DND-41 (cell line): ENCODE measurements around the gene ARHGDIA.

ENCODE experiments used
- ATAC-seq: fragments of 200-7000 bp; cut with Tn5 transposase; 3 replicates; pipeline ENCODE4 v1.9.1; 2021; ENCODE audit warnings: low read depth; ENCODE audit not compliant: insufficient read depth
- DNase-seq: peaks from one replicate; pipeline ENCODE4 v3.0.0-alpha.2; 2020
- H2AFZ ChIP-seq: 2 replicates; pipeline ENCODE4 v1.6.0; 2012; ENCODE audit warnings: low read depth, low read length
- H3K27ac ChIP-seq: 2 replicates; pipeline ENCODE4 v1.5.1; 2012; ENCODE audit warnings: low read length, inconsistent platforms
- H3K27me3 ChIP-seq: fragments of 200-600 bp; sonication (generic); 2 replicates; pipeline ENCODE4 v1.6.0; 2012; ENCODE audit warnings: low read length, mild to moderate bottlenecking, inconsistent platforms; ENCODE audit not compliant: insufficient read depth, poor library complexity
- H3K36me3 ChIP-seq: 2 replicates; pipeline ENCODE4 v1.5.1; 2012; ENCODE audit warnings: low read length, inconsistent platforms; ENCODE audit not compliant: insufficient read depth
- H3K4me1 ChIP-seq: 2 replicates; pipeline ENCODE4 v1.5.1; 2012; ENCODE audit warnings: mild to moderate bottlenecking, low read length; ENCODE audit not compliant: insufficient read depth
- H3K4me2 ChIP-seq: 2 replicates; pipeline ENCODE4 v1.6.0; 2012; ENCODE audit warnings: mild to moderate bottlenecking, moderate library complexity, low read length, inconsistent platforms; ENCODE audit not compliant: insufficient read depth
- H3K4me3 ChIP-seq, 2 experiments: fragments of 200-600 bp in 1 of 2; shearing (Covaris generic) in 1 of 2; 2 replicates each; pipeline ENCODE4 v1.5.1; 2012 to 2016; ENCODE audit warnings: inconsistent platforms in 2 of 2, low read length in 2 of 2, mild to moderate bottlenecking in 2 of 2, low read depth in 1 of 2, moderate library complexity in 1 of 2
- H3K79me2 ChIP-seq: 2 replicates; pipeline ENCODE4 v1.6.0; 2012; ENCODE audit warnings: low read length, inconsistent platforms; ENCODE audit not compliant: insufficient read depth
- H3K9ac ChIP-seq: 2 replicates; pipeline ENCODE4 v1.6.0; 2012; ENCODE audit warnings: low read depth, mild to moderate bottlenecking, inconsistent platforms, low read length, moderate library complexity
- H3K9me3 ChIP-seq: 2 replicates; pipeline ENCODE4 v1.5.1; 2012; ENCODE audit warnings: low read length, moderate library complexity, mild to moderate bottlenecking, inconsistent platforms; ENCODE audit not compliant: insufficient read depth, severe bottlenecking
- H4K20me1 ChIP-seq: 2 replicates; pipeline ENCODE4 v1.6.0; 2012; ENCODE audit warnings: low read length; ENCODE audit not compliant: insufficient read depth
- EZH2 ChIP-seq: IDR thresholded peaks from 3 replicates; pipeline ENCODE4 v1.6.1; 2012; ENCODE audit warnings: borderline replicate concordance, low read depth, mild to moderate bottlenecking, moderate library complexity, low read length, inconsistent platforms; ENCODE audit not compliant: severe bottlenecking
- TF ChIP-seq, protein P1 (sequence below): IDR thresholded peaks from 2 replicates; pipeline ENCODE4 v1.5.1; 2012; ENCODE audit warnings: borderline replicate concordance, low read length, moderate library complexity, mild to moderate bottlenecking; ENCODE audit not compliant: poor library complexity, severe bottlenecking; ENCODE audit errors: extremely low read depth

The ARHGDIA gene

DNA sequence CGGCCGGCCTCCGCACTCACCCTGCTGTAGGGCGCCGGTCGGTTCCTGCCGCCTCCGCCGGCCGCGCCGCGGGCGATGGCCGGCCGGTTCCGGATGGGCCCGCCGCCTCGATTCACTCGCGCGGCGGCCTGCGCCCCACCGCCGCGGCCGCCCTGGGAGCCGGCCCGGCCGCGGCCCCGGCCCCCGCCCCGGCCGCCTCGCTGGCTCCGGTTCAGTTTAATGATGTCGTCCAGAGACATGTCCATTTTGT is 20.1 kb upstream of the ARHGDIA start:
- TF ChIP-seq EZH2, result no peak
- TF ChIP-seq, protein P1, sequence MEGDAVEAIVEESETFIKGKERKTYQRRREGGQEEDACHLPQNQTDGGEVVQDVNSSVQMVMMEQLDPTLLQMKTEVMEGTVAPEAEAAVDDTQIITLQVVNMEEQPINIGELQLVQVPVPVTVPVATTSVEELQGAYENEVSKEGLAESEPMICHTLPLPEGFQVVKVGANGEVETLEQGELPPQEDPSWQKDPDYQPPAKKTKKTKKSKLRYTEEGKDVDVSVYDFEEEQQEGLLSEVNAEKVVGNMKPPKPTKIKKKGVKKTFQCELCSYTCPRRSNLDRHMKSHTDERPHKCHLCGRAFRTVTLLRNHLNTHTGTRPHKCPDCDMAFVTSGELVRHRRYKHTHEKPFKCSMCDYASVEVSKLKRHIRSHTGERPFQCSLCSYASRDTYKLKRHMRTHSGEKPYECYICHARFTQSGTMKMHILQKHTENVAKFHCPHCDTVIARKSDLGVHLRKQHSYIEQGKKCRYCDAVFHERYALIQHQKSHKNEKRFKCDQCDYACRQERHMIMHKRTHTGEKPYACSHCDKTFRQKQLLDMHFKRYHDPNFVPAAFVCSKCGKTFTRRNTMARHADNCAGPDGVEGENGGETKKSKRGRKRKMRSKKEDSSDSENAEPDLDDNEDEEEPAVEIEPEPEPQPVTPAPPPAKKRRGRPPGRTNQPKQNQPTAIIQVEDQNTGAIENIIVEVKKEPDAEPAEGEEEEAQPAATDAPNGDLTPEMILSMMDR, result no peak
- no peak overlapping the region for H3K4me2 ChIP-seq
- peaks cover 71% of the 10 kb centered on the region for H3K36me3 ChIP-seq
- peaks cover 45% of the 10 kb centered on the region for H4K20me1 ChIP-seq
- H3K27me3 ChIP-seq, result no peaks in the 10 kb centered on the region
- H3K79me2 ChIP-seq, result peaks cover 88% of the 10 kb centered on the region
- H2AFZ ChIP-seq, result no peak overlapping the region
- H3K4me3 ChIP-seq, result peak overlapping the region; percentile 86 to 100; a peak in 3 of 4 replicates
- peaks cover 54% of the 10 kb centered on the region for H3K4me1 ChIP-seq
- H3K27ac ChIP-seq, result peak overlapping the region; percentile 93
- no peak for ATAC-seq
- H3K9me3 ChIP-seq, result no peaks in the 10 kb centered on the region
- DNase-seq, result no peak
- peak overlapping the region; percentile 97 for H3K9ac ChIP-seq

DNA sequence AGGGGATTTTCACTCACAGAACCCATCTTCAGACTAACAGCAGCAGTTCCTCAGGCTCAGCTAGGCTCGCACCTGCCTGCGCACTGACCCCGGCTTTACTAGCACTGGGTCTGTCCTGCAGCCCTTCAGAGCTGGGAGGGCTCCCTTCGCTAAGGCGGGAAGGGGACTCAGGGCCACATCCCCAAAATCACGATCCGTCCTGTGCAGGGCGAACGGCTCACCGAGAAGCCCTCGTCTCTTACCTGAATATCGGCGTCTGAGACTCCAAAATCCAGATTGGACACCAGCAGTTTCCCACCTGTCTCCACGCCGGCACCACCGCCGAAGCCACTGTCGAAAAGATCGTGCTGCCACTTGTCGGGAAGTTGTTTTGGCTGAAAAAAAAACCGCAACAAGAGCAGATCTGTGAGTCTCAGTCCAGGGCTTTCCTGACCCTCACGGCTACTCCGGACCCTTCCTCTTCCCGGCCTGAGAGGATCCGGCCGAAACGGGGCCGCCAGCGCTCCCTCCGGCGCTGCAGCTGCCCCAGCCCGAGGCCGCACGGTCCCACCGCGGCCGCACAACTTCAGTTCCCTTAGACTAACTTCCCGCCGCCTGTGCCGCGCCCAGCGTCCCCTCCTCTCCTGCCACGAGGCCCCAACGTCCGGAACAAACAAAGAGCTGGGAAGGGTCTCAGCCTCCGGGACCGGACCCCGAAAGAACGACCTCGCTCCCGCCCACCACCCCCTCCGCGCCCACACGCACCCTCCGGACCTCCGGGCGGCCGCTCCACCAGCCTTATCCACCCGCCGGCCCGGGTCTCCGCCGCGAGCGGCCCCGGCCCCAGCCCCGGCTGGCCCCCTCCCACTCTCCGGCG is 19.5 kb upstream of the ARHGDIA start:
- Histone ChIP-seq H3K9me3 (no peaks in the 10 kb centered on the region), H2AFZ (no peak overlapping the region), H3K4me3 (peak overlapping the region; percentile 86 to 100), H4K20me1 (peaks cover 51% of the 10 kb centered on the region), H3K4me1 (peaks cover 56% of the 10 kb centered on the region), H3K4me2 (peak overlapping the region; percentile 94), H3K36me3 (peaks cover 73% of the 10 kb centered on the region), H3K27ac (peak overlapping the region; percentile 93), H3K79me2 (peaks cover 91% of the 10 kb centered on the region), H3K9ac (peak overlapping the region; percentile 97), H3K27me3 (no peaks in the 10 kb centered on the region)
- DNase-seq (peak; percentile 52), ATAC-seq (no peak)
- TF ChIP-seq, protein P1, result no peak

DNA sequence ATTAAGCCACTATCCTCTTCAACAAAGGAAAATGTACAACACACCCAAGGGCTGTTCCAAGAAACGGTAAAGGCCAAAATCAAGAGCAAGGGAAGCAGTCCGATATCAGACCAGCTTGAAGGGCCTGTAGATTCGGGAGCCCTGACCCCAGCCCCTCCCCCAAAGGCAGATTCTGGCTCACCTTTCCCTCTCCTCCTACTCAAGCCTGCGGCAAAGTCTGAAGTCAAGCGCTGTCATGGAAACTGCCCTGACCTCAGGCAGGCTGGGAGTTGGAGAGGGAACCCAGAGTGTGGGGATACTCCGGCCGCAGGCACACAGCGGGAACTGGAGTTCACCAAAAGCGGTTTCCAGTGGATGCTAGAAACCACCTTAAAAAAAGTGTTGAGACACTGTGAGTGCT is 18.5 kb upstream of the ARHGDIA start:
- Histone ChIP-seq H4K20me1 (peaks cover 59% of the 10 kb centered on the region), H2AFZ (no peak overlapping the region), H3K4me2 (peak overlapping the region; percentile 94), H3K79me2 (peaks cover 93% of the 10 kb centered on the region), H3K9ac (peak overlapping the region; percentile 97), H3K27ac (peak overlapping the region; percentile 93), H3K27me3 (no peaks in the 10 kb centered on the region), H3K4me3 (peak overlapping the region; percentile 86 to 100; a peak in 3 of 4 replicates), H3K9me3 (no peaks in the 10 kb centered on the region), H3K4me1 (peaks cover 56% of the 10 kb centered on the region), H3K36me3 (peaks cover 75% of the 10 kb centered on the region)
- DNase-seq, result no peak
- no peak for ATAC-seq
- TF ChIP-seq, protein P1, result no peak
- no peak for TF ChIP-seq EZH2
